GM10266 (cell line): ENCODE measurements around the gene U2SURP.
"Not testable (repeated sequence)": the region's sequence is repeated elsewhere in the genome, so short reads cannot be mapped to it uniquely, and the experiment has no call there.

Source experiments
- DNase-seq: peaks from one replicate; pipeline ENCODE4 v3.0.0; 2012; ENCODE audit errors: extremely low spot score
- CTCF ChIP-seq: IDR thresholded peaks from 2 replicates; pipeline ENCODE4 v1.5.1; 2012; ENCODE audit warnings: mild to moderate bottlenecking, low read depth; ENCODE audit not compliant: control insufficient read depth, insufficient read depth; ENCODE audit errors: missing control alignments

U2SURP gene

GRCh38 chr3:142977399-142977728, 24.0 kb upstream of the U2SURP start:
- no peak for DNase-seq
- no peak for TF ChIP-seq CTCF

GRCh38 chr3:142981108-142981507, 20.3 kb upstream of the U2SURP start:
- no peak for TF ChIP-seq CTCF
- no peak for DNase-seq

GRCh38 chr3:142982038-142982773, 19.2 kb upstream of the U2SURP start:
- DNase-seq = no peak
- no peak for TF ChIP-seq CTCF

- no peak for DNase-seq
- no peak for TF ChIP-seq CTCF
Observed at GRCh38 chr3:142983318-142983717, 18.1 kb upstream of the U2SURP start.

- no peak for DNase-seq
- TF ChIP-seq CTCF = no peak
Observed at GRCh38 chr3:142984255-142984654, 17.1 kb upstream of the U2SURP start.

- TF ChIP-seq CTCF = peak; percentile 53
- peak; percentile 51 for DNase-seq
Observed at GRCh38 chr3:142987080-142987700, 14.2 kb upstream of the U2SURP start.

- peak; percentile 60 for DNase-seq
- no peak for TF ChIP-seq CTCF
Observed at GRCh38 chr3:142987707-142988106, 13.7 kb upstream of the U2SURP start.

- not testable (repeated sequence) for DNase-seq
Observed at GRCh38 chr3:142988221-142988620, 13.1 kb upstream of the U2SURP start.

GRCh38 chr3:142988826-142989225, 12.5 kb upstream of the U2SURP start:
- DNase-seq = not testable (repeated sequence)
